ENCODE data around the gene CSNK2A1. TPM values are rescaled to one million over a fixed set of nuclear protein-coding genes. Genes with fewer than 3 reads are reported as not detected.

CSNK2A1 gene
- total RNA-seq, 1 donor from 2014 or later, result 135 TPM

DNA sequence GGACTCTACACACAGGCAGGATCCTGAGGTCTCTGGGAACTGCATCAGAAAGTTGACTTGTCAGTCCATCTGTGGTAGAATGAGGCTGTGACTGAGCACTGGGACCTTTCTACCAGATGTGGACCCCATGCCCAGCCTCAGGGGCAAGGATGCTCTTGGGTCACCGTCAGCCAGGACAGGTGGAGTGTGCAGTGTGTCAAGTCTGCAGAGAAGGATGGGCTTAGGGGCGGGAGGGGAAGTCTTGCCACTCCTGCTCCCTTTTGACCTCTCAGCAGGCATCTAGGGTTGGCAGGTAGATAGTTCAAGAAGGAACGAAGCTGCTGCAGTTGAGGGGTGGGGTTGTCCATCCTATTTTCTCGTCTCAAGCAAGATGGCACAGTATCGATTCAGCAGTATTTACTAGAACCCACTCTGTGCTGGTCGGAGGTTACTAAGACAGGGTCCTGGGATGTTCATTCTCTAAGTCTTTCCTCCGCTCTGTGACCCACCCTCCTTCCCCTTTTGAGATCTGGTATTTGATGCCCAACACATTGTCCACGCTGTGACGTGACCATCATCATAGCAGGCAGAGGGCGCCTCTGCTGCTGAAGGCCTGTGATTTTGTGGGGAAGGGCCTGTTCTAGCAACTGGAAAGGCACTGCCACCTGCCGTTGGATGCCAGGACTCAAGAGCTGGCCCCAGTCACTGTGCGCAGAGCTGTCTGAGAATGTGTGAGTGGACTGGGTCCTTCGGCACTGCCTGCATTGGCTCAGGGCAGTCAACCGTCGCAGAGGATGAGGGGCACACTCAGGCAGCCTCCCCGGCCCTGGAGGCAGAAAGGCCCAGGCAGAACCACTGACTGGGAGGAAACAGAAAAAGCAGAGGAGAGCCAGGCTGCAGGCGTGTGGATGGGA is 112.3 kb downstream of the CSNK2A1 start:
- peak; percentile 63 for DNase-seq (ENCODE audit: low read depth, low spot score)

- no peak for DNase-seq (ENCODE audit: low read depth, low spot score)
These were observed 113.2 kb downstream of the CSNK2A1 start for GRCh38 chr20:430091-430999.

- no peak for DNase-seq (ENCODE audit: low read depth, low spot score)
These were observed 114.9 kb downstream of the CSNK2A1 start for GRCh38 chr20:428658-429200.

DNA sequence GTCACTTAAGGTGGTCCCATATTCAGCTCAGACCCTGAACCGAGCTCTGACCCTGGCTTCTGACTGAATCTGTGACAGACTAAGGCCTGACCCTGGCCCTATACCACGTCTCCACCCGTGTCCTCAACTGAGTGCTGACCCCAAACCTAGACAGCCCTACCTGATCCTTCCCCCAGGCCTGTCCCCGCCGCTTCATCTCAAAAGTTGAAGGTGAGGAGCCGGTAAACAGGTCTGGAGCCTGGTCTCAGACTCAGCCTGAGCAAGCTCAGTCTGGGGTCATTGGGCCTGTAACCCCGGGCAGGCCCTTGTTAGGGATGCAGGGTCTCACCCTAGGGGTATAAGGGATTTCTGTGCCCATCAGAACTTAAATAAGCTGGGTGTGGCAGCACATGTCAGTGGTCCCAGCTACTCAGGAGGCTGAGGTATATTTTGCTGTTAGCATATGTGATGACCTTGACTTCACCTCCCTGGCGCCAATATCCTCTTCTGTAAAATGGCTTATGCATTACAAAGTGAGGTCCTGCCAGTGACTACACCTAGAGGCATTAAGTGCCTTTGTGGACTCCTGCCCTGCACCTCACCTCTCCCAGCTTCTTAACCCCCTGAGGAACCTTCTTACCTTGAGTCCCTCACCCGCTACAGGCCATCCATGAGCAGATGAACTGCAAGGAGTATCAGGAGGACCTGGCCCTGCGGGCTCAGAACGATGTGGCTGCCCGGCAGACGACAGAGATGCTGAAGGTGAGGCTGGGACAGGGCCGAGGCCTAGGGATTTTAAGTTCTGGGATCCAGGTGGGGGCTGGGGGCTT is 115.5 kb downstream of the CSNK2A1 start:
- no peak for DNase-seq (ENCODE audit: low read depth, low spot score)

DNA sequence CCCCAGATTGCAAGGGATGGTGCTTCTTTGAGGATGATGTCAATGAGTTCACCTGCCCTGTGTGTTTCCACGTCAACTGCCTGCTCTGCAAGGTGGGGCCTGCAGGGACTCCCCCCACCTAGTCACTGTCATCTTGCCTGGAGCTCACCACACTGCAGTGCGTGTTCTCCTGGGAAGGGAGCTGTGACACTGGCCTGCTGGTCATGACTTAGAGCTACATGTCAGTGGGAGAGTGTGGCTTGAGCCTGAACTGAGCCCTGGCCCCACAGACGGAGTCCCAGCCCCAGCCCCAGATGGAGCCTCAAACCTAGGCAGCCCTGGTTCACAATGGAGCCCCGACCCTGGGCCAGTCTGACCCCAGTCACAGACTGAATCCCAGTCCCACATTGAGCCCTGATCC is 116.2 kb downstream of the CSNK2A1 start:
- no peak for DNase-seq (ENCODE audit: low read depth, low spot score)

- DNase-seq (ENCODE audit: low read depth, low spot score), result no peak
These were observed 117.0 kb downstream of the CSNK2A1 start for GRCh38 chr20:426566-426965.

Other genes with a start within 250 kb of the CSNK2A1 start
- gene ZCCHC3, start 246.2 kb downstream of the CSNK2A1 start, total RNA-seq, result 19.0 and 25.6 TPM in 2 replicates
- gene SOX12, start 218.2 kb downstream of the CSNK2A1 start, total RNA-seq, result 4.3 and 5.6 TPM in 2 replicates
- gene NRSN2, start 196.7 kb downstream of the CSNK2A1 start, total RNA-seq, result 15.2 and 19.0 TPM in 2 replicates
- gene TRIB3, start 163.0 kb downstream of the CSNK2A1 start, total RNA-seq, result 45.9 and 62.9 TPM in 2 replicates
- 74.0 and 74.6 TPM in 2 replicates for gene RBCK1, start 135.5 kb downstream of the CSNK2A1 start, total RNA-seq
- gene TBC1D20, start 81.3 kb downstream of the CSNK2A1 start, total RNA-seq, result 23.9 and 32.1 TPM in 2 replicates
- gene TCF15, start 66.5 kb upstream of the CSNK2A1 start, total RNA-seq, result 0.07 and 0.18 TPM in 2 replicates
- 49.5 and 52.0 TPM in 2 replicates for gene SRXN1, start 109.4 kb upstream of the CSNK2A1 start, total RNA-seq
- not detected in 2 replicates for gene SCRT2, start 132.0 kb upstream of the CSNK2A1 start, total RNA-seq
- gene SLC52A3, start 224.7 kb upstream of the CSNK2A1 start, total RNA-seq, result not detected in 2 replicates

Measured in pulmonary artery endothelial cell (primary cell).